GM21529 (cell line): Measurements from ENCODE around the gene SLC24A3.

ENCODE experiments used
- ATAC-seq: cut with Tn5 transposase; IDR thresholded peaks from one replicate; pipeline ENCODE4 v1.9.1; 2021; ENCODE audit not compliant: unreplicated experiment

The SLC24A3 gene

GRCh38 chr20:19419396-19419795, 207.0 kb downstream of the SLC24A3 start:
- ATAC-seq: no peak

DNA sequence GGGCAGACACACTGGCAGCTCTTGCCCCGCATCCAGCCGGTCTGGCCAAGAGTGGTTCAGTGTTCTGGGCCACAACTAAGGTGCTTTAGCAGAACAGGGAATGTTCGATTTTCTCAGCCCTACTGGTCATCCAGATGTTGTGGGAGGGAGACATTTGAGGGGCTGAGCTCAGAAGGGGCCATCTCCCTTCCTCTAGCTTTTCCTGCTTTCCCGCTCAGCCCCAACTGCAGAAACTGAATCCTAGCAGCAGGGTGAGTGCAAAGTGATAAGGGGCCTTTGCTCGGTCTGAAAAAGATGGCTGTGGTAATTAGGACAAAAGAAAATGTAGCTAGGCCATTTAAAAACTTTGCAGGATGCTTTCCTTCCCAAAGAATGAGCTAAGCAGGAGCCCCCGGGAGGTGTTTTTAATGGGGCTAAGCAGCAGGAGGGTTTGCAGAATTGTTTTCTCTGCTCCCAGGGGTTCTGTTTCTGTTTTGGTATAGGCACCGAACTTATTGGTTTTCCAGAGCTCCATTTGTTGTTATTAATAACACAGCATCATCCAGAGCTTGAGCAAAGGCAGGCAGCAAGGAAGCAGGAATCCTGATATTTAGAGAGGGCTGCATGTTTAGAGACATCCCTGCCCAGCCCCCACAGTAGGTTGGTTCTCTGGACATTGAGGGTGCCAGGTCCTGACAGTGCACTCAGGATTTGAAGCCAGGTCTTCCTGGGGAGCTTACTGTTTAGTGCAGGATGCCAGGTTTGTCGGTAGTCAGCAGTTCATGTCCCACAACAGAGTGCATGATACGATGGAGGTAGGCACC, 210.9 kb downstream of the SLC24A3 start:
- ATAC-seq: no peak

DNA sequence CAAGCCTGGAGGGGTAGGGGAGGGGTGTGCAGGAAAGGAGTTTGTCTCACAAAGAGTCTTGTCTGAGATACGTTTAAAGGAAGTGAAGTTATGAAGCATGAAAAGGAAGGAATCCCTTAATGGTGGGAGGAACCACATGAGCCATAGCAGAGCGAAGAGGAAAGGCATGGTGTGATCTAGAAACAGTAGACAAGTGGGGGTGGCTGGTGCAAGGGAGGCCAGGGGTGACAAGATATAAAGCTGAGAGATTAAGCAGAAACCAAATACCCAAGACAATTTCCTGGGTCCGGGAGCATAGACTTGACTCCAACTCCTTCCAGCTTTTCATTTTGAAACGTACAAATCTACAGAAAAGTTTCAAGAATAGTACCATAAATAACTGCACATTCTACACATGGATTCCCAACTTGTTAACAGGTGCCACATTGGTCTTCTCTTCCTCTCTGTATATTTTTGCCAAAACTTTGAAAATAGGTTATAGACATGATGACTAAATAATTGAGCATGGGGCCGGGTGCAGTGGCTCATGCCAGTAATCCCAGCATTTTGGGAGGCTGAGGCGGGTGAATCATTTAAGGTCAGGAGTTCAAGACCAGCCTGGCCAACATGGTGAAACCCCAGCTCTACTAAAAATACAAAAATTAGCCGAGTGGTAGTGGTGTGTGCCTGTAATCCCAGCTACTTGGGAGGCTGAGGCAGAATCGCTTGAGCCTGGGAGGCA, 211.6 kb downstream of the SLC24A3 start:
- ATAC-seq: no peak

DNA sequence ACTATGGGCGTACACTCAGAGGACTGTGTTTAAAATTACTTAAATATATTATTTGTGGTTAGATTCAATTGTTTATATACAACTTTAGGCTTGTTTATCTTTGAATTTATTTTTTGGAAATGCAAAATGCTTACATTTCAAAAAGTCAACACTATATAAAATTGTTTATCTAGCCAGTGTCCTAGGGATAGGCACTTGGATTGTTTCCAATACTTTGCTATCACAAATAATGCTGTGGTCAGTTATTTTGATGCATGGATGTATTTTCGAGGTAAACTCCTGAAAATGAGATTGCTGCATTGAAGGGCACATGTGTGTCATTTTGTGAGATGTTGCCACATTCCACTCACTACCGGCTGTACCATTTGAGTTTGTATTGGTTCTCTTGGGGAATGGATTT, 213.9 kb downstream of the SLC24A3 start:
- no peak for ATAC-seq

DNA sequence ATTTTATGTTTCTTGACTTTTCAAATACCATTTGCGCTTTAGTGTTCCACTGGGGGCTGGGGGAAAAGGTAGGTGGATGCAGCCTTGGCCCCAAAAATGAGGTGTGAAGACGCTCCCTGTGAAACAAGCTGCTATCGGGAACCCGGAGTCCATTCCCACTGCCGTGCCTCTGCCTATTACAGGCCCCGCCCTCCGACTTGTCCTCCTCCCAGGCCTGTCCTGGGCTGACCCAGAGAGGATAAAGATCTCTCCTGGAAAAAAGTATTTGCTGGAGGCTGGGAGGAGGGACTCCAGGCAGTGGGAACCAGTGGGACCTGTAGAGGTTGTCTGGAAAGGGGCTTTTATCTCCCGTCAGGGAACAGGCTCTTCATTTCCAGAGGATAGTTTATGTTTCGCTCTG, 215.0 kb downstream of the SLC24A3 start:
- ATAC-seq: no peak

DNA sequence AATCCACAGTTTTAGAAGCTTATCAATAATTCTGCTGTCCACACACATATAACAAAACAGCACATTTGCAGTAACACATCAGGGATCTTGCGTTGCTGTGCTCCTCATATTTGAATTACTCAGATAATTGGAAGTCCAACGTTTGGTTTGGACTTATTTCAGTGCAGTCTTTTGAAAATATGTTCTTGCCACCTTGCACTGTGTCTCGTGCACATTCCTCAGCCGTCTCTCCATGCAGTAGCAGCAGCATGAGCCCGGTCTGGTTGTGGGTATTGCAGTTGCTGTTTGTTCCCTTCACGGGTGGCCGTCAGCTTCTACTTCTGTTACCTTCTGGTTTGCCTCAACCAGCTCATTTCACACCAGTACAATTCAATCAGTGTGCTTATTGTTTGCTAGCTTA, 215.5 kb downstream of the SLC24A3 start:
- ATAC-seq: no peak

DNA sequence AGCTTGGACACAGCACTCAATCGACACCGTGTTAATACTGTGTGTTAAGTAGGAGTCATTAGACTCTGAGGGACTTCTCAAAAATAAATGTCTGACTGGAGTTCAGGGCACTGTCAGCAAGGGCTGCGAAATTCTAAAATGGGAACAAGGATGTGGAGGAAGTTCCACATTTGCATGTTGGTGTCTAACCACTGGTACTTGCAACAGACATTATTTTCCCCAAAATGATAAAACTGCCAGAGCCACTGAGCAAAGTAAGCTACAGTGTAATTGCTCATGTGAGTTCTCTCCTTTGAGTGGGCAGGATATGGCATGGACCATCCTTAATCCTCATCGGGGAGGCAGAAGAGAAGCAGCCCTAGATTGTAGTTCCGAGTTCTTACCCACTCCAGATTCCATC, 215.9 kb downstream of the SLC24A3 start:
- ATAC-seq: no peak

DNA sequence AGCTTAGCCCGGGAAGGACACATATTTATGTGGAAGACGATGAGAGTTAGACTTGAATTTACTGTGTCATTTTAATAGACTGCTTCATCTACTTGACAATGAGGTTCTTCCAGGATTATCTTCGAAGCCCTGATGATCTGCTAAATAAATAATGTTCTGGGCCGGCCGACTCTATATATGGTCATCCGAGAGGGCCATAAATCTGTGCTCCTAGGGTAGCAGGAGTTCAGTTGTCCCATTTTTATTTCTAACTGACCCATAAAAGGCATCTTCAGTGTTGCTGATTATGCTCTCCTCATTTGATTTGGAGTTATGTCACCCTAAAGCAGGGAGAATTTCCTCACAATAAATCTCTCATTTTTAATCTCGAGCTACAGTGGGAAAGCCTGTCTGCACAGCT, 217.1 kb downstream of the SLC24A3 start:
- ATAC-seq: no peak

GRCh38 chr20:19430641-19431315, 218.3 kb downstream of the SLC24A3 start:
- no peak for ATAC-seq

GRCh38 chr20:19431316-19431700, 218.9 kb downstream of the SLC24A3 start:
- ATAC-seq: no peak

GRCh38 chr20:19431906-19432305, 219.5 kb downstream of the SLC24A3 start:
- ATAC-seq: no peak

DNA sequence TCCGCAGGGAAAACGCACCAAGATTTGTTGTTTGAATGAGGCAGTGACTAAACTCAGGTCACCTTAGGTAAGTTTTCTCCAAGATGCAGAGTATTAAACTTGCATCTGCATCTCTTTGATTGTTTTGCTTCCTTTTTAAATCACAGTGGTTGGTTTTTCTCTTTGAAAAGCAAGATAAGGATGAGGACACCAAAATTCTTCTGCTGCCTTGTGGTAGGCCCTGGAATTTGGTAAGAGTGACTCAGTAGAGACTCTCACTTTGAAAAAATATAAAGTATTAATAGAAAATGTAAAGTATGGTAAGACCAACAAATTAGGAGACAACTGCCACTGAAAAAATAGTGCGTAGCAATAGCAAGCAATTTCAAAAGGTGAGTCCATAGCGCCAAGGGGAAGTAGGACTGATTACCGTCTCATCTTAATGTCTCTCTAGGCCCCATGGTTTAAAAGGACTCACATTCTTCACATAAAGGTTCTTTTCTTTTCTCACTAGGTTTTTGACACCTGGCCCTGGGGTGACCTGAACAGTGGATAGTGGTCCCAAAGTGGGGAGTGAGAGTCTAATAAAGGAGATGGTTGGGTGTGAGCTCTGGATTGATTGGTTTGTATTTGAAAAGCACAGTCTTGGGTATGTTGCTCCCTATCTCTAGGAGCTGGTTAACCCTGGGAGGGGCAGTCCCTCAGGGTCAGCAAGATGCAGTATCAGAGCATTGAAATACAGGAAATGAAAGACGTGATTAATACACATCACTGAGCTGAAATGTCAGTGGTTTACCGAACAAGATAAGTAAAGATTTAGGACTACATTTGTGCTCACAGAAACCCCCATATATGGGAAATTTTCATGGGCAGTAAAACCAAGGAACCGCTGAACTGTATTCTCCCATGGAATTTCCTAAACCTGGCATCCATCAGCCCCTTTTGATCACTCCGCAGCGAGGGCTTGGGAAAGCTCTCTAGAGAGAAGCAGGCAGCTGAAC, 221.2 kb downstream of the SLC24A3 start:
- ATAC-seq: no peak

GRCh38 chr20:19435316-19435715, 222.9 kb downstream of the SLC24A3 start:
- no peak for ATAC-seq

- no peak for ATAC-seq
Observed at GRCh38 chr20:19435821-19436220, 223.4 kb downstream of the SLC24A3 start.

DNA sequence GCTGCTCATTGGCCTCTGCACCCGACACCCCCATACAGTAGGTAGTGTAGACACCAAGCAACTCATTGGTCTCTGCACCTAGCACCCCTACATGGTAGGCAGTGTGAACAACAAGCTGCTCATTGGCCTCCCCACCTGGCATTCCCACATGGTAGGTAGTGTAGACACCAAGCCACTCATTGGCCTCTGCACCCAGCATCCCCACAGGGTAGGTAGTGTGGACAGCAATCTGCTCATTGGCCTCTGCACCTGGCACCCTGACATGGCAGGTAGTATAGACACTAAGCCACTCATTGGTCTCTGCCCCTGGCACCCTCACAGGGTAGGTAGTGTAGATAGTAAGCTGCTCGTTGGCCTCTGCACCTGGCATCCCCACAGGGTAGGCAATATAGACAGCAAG, 226.0 kb downstream of the SLC24A3 start:
- ATAC-seq: no peak

GRCh38 chr20:19440660-19441527, 228.5 kb downstream of the SLC24A3 start:
- ATAC-seq: no peak

GRCh38 chr20:19446246-19446645, 233.8 kb downstream of the SLC24A3 start:
- ATAC-seq: no peak

GRCh38 chr20:19448632-19449031, 236.2 kb downstream of the SLC24A3 start:
- ATAC-seq: no peak

DNA sequence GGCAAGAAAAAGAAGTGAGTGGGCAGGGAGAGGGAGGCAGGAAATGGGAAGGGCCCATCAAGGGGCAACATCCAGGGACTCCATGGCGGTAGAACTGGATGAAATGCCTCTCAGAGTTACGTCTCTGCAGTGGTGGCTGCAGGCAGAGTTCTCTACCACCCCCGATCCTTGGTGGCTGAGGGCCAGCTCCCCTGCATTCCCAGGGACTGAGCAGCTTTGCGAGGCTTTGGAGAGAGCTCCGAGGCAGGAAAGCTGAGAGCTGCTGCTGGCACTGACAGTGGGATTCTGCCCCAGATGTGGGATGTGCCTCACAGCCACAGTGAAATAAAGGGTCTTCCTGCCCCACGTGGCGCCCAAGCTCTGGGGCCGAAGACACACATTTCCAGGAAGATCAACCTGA, 236.6 kb downstream of the SLC24A3 start:
- no peak for ATAC-seq
